Stimulated activated CD4-positive, alpha-beta T cell treated with anti-CD3 and anti-CD28 coated beads, Interleukin-4, amount 100 ng/mL, for 48 hours (primary cell): ENCODE measurements around the gene LILRA1.
"Not testable (repeated sequence)": the region's sequence is repeated elsewhere in the genome, so short reads cannot be mapped to it uniquely, and the experiment has no call there.

Experiments used
- DNase-seq, 2 donors: peaks; one replicate each; pipeline ENCODE4 v3.0.0-alpha.2; 2020; ENCODE audit warnings: low read depth in 2 of 2

Gene LILRA1

DNA sequence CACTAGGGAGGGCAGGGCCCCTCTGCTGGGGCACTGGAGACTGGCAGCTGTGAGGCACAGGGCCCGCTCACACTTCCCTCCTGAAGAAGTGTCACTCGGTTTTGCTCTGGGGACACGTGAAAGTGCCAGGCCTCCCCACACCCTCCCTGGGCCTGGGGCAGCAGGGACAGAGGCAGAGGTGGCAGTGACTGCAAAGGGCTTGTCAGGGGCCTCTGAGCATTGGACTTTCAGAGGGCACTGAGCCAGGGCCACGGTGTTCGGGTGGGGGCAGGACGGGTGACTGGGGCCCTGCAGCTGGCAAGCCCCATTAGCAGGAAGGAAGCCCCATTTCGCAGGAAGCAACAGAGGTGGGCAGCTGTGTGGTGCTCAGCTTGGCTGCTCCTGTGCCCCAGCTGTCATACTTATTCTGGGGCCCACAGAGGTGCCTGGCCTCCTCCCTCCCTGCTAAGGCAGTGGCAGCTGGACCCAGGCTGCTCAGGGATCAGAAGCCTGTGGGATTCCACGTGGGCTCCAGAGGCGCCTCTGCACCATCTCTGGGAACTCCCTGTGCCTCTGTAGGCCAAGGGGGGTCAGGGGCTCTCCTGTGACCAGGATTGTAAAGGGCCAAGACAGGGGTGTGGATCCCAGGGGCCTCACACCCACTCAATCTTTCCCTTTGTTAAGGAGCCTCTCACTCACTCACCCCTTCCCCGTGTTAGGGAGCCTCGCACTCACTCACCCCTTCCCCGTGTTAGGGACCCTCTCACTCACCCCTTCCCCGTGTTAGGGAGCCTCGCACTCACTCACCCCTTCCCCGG, 31.7 kb downstream of the LILRA1 start:
- not testable (repeated sequence) for DNase-seq

GRCh38 chr19:54626757-54627156, 33.3 kb downstream of the LILRA1 start:
- no peak for DNase-seq

DNA sequence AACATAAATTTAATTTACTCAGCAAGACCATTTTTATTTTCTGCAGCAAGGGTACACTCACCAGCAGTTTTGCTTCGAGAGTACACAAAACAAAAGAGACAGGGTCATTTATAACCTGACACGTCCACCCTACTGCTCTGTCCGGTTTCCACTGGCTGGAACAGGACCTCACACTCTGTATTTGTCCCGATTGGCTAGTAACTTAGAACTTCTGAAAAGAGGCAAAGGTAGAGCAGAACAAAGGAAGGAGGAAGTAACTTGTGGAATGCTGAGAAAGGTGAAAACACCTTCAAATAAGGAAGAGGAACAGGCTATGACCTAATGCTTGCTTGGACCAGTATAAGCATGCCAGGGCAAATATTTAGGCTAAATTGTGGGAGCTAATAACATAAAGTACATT, 34.5 kb downstream of the LILRA1 start:
- not testable (repeated sequence) for DNase-seq

DNA sequence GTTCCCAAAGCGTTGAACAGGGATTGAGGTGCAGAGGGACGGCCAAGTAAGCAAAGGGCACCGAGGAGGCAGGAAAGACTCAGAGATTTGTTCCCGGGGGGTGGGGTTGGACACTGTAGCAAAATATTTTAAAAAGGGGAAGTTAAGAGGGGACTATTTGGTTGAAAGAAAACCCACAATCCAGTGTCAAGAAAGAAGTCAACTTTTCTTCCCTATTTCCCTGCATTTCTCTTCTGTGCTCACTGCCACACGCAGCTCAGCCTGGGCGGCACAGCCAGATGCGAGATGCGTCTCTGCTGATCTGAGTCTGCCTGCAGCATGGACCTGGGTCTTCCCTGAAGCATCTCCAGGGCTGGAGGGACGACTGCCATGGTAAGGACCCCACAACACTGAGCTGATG, 36.8 kb downstream of the LILRA1 start, which contains the start of gene LILRB1:
Gene LILRB1, plus strand, starts transcription at position 223 of the 400 bp plus-strand sequence. CDS start 590 bp downstream, outside the sequence.
- DNase-seq: not testable (repeated sequence)

DNA sequence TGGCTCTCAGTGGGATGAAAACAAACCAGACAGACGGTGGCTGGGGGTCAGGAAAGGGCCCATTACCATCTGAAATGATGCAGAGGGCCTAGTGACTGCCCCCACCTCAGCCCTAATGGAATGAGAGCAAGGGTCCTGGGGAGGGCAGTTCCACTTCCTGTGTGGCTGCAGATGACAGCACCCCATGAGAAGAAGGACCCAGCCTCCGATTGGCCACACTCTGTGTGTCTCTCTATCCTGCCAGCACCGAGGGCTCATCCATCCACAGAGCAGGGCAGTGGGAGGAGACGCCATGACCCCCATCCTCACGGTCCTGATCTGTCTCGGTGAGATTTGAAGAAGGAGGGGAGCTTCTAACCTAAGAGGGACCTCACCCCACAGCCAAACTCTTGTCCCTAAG, 37.4 kb downstream of the LILRA1 start:
- DNase-seq: no peak

DNA sequence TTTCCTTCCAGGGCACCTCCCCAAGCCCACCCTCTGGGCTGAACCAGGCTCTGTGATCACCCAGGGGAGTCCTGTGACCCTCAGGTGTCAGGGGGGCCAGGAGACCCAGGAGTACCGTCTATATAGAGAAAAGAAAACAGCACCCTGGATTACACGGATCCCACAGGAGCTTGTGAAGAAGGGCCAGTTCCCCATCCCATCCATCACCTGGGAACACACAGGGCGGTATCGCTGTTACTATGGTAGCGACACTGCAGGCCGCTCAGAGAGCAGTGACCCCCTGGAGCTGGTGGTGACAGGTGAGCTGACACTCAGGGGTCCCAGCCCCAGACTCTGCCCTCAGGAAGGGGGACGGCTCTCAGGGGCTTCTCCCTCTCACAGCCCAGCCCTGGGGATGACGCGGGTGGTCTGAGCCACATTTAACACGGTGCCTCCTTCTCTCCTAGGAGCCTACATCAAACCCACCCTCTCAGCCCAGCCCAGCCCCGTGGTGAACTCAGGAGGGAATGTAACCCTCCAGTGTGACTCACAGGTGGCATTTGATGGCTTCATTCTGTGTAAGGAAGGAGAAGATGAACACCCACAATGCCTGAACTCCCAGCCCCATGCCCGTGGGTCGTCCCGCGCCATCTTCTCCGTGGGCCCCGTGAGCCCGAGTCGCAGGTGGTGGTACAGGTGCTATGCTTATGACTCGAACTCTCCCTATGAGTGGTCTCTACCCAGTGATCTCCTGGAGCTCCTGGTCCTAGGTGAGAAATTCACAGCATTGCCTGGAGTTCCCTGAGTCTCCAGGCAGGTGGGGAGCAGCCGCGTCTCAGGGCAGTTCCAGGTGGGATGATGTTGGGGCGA, 38.3 kb downstream of the LILRA1 start:
- not testable (repeated sequence) for DNase-seq

DNA sequence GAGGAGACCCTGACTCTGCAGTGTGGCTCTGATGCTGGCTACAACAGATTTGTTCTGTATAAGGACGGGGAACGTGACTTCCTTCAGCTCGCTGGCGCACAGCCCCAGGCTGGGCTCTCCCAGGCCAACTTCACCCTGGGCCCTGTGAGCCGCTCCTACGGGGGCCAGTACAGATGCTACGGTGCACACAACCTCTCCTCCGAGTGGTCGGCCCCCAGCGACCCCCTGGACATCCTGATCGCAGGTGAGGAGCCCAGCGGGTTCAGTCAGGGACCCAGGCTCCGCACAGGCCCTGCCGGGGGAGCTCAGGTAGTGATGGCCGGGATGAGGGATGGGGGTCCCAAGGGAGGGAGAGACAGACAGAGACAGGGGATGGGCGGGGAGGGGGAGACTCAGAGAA, 39.1 kb downstream of the LILRA1 start:
- DNase-seq: not testable (repeated sequence)

- no peak for DNase-seq
These were observed 40.0 kb downstream of the LILRA1 start for GRCh38 chr19:54633401-54633800.

DNA sequence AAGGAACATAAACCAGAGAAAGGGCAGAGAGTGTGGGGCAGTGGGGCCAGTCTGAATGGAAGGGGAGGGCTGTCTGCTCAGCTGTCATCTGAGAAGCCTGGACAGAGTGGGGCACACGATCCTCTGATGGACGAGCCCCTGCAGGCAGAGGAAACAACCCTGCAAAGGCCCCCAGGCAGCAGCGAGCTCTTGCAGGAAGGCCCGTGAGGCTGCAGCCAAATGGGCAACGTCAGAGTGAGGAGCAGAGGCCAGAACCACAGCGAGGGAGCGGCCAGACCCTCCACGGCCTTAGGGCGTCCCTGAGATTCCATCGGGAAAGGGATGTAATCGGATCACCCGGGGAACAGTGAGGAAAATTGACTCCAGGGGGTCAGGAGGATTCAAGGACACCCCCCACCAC, 42.6 kb downstream of the LILRA1 start:
- DNase-seq: not testable (repeated sequence)

- no peak for DNase-seq
These were observed 45.3 kb downstream of the LILRA1 start for GRCh38 chr19:54638683-54639082.

- not testable (repeated sequence) for DNase-seq
These were observed 49.5 kb downstream of the LILRA1 start for GRCh38 chr19:54642953-54643352.

- not testable (repeated sequence) for DNase-seq
These were observed 50.2 kb downstream of the LILRA1 start for GRCh38 chr19:54643583-54643982.

DNA sequence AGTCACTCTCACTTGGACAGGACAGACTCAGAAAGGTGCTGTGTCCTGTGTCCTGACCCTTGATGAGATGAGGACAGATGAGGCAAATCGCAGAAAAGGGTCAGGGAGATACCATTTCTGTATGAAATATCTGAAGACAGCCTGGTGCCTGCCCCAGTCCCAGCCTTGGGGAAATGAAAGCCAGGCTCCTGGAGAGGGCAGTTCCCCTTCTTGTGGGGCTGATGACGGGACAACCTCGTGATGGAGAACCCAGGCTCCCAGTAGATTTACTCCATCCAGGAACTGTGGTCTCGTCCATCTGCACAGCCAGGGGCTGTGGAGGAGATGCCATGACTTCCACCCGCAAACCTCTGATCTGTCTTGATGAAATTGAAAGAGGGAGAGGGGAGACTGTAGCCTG, 50.6 kb downstream of the LILRA1 start:
- no peak for DNase-seq

- no peak for DNase-seq
These were observed 53.0 kb downstream of the LILRA1 start for GRCh38 chr19:54646331-54646841.

- no peak for DNase-seq
These were observed 54.7 kb downstream of the LILRA1 start for GRCh38 chr19:54648129-54648528.

DNA sequence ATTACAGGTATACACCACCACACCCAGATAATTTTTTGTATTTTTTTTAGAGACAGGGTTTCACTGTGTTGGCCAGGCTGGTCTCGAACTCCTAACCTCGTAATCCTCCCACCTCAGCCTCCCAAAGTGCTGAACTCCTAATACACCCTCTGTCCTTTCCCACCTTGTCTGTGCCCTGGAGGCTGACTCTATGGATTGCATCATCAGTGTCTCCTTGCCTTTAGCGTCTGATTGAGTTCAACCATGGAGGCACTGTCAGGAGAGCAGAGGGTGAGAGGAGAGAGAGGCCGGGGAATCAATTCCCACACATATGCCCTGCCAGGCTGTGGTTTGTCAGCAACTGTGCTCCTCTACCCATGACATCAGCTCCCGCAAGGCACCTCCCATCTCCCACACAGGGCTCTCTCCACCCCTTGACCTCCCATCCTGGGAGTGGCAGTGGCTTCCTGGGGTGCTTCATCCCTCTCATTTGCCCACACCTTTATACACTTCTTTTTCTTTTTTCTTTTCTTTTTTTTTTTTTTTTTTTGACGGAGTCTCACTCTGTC, 56.8 kb downstream of the LILRA1 start:
- no peak for DNase-seq
